GM19468 (cell line): ENCODE data around the gene CYP26C1.

Experiments
- ATAC-seq: cut with Tn5 transposase; IDR thresholded peaks from one replicate; pipeline ENCODE4 v1.9.1; 2021; ENCODE audit warnings: mild to moderate bottlenecking, moderate library complexity, moderate number of reproducible peaks; ENCODE audit not compliant: unreplicated experiment; ENCODE audit errors: extremely low read depth

Gene CYP26C1

DNA sequence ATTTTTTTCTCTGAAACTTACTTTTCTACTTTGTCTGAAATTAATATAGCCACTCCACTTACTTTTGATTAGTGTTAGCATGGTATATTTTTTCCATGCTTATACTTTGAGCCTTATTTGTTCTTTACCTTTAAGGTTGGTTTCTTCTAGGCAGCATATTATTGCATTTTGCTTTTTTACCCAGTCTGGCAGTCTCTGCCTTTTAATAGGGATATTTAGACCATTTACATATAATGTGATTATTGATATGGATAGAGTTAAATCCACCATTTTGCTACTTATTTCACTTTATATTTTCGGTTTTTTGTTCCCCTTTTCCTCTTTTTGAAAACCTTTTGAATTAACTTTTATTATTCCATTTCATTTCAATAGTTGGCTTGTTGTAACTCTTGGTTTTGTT is 43.4 kb downstream of the CYP26C1 start:
- no peak for ATAC-seq

DNA sequence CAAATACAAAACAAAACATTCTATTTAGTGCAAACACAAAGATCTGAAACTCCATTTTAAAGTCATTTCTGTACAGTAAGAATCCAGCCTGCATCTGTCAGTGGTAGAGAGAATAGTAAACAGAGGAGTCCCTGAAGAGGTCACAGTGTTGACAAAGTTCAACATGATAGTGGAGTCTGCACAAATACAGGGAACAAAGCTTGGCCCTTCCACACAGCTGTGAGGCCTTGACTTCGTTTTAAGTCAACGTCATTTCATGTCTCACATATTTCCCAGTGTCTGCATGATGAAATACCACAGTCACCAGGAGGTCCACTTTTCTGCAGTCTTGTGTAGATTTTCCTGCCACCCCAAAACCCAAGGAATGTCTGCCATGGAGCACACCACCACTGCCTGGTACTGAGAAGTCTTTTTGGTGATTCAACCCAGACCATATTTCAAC is 46.1 kb downstream of the CYP26C1 start:
- no peak for ATAC-seq

DNA sequence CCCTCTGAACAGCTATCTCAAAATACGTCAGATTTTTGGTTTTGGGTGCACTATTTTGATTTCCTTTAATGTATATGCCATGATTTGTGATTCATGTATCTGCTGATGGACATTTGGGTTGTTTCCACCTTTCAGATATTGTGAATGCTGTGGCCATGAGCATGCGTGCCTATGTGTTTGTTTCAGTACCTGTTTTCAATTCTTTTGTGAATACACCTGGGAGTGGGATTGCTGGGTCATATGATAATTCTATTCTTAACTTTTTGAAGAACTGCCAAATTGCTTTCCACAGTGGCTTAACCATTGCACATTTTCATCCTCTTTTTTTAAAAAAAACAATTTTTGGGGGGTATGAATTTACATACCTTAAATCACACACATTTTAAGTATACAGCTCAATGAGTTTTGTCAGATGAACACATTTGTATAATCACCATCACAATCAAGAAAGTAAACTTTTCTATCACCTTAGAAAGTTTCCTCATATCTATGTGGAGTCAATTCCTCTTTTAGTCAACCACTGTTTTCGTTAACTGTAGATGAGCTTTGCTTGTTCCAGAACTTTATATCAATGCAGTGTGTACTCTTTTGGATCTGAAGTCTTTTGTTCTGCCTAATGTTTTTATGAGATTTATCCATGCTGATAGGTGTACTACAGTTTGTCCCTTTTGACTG is 50.0 kb downstream of the CYP26C1 start:
- ATAC-seq = peak; percentile 38

GRCh38 chr10:93113042-93113441 is 52.4 kb downstream of the CYP26C1 start:
- no peak for ATAC-seq

- ATAC-seq = peak; percentile 63
These were observed 55.2 kb downstream of the CYP26C1 start for GRCh38 chr10:93115661-93116383.
